K562 (cell line): ENCODE measurements around the gene OPA3. TPM values are rescaled to one million over a fixed set of nuclear protein-coding genes. Genes with fewer than 3 reads are reported as not detected.

ENCODE experiments used
- ARID3B ChIP-seq: fragments of 250-450 bp; sonication (Bioruptor Pico); IDR thresholded peaks from 2 replicates; pipeline ENCODE4 v1.4.0; 2020; ENCODE audit warnings: borderline replicate concordance
- BHLHE40 ChIP-seq: IDR thresholded peaks from 2 replicates; pipeline ENCODE4 v1.6.1; 2011; ENCODE audit warnings: low read length, improper control_type of control experiment
- DMBX1 ChIP-seq: fragments of 250-450 bp; sonication (Bioruptor Pico); IDR thresholded peaks from 2 replicates; pipeline ENCODE4 v1.8.0; 2022; ENCODE audit warnings: inconsistent platforms, mild to moderate bottlenecking, moderate library complexity, borderline replicate concordance
- GTF2F1 ChIP-seq: IDR thresholded peaks from 2 replicates; pipeline ENCODE4 v1.6.1; 2011; ENCODE audit warnings: low read depth, low read length, improper control_type of control experiment
- HDAC3 ChIP-seq: fragments of 450-650 bp; IDR thresholded peaks from 2 replicates; pipeline ENCODE4 v1.6.1; 2018; ENCODE audit warnings: borderline replicate concordance, mild to moderate bottlenecking, moderate library complexity; ENCODE audit not compliant: partially characterized antibody
- HINFP ChIP-seq: fragments of 450-650 bp; conservative IDR thresholded peaks from 2 replicates; pipeline ENCODE4 v1.6.1; 2016; ENCODE audit warnings: missing genetic modification characterization, low read depth, mild to moderate bottlenecking, control low read depth, missing compliant biosample characterization
- MEIS2 ChIP-seq: fragments of 450-650 bp; IDR thresholded peaks from 2 replicates; pipeline ENCODE4 v1.6.1; 2014; ENCODE audit warnings: mild to moderate bottlenecking; ENCODE audit not compliant: partially characterized antibody
- MTA1 ChIP-seq: fragments of 450-650 bp; IDR thresholded peaks from 2 replicates; pipeline ENCODE4 v1.6.1; 2017; ENCODE audit warnings: borderline replicate concordance
- MYC ChIP-seq, 2 experiments: fragments of 250-450 bp in 1 of 2; sonication (Bioruptor Pico) in 1 of 2; IDR thresholded peaks; 2 replicates each; pipeline versions ENCODE4 v1.5.1 to v1.6.1; 2012 to 2021; ENCODE audit warnings: low read depth in 2 of 2, borderline replicate concordance in 1 of 2, improper control_type of control experiment in 1 of 2, low read length in 1 of 2, mild to moderate bottlenecking in 1 of 2, moderate library complexity in 1 of 2
- NFE2 ChIP-seq: IDR thresholded peaks from 2 replicates; pipeline ENCODE4 v1.6.1; 2014; ENCODE audit warnings: antibody characterized with exemption, low read depth
- RNF2 ChIP-seq: sonication (generic); IDR thresholded peaks from 2 replicates; pipeline ENCODE4 v1.6.1; 2016
- SFPQ ChIP-seq: fragments of 200-400 bp; formaldehyde crosslinking; IDR thresholded peaks from 2 replicates; pipeline ENCODE4 v1.6.1; 2017; ENCODE audit warnings: mild to moderate bottlenecking, low read depth, low read length, moderate library complexity
- SPI1 ChIP-seq: IDR thresholded peaks from 2 replicates; pipeline ENCODE4 v1.6.1; 2011; ENCODE audit warnings: low read depth, low read length, control low read depth, borderline replicate concordance
- TAF15 ChIP-seq: fragments of 200-400 bp; formaldehyde crosslinking; IDR thresholded peaks from 2 replicates; pipeline ENCODE4 v1.6.1; 2017; ENCODE audit warnings: mild to moderate bottlenecking, low read depth, low read length, moderate library complexity
- TBL1XR1 ChIP-seq, 2 experiments: IDR thresholded peaks; 2 replicates each; pipeline ENCODE4 v1.6.1; 2012; ENCODE audit warnings: improper control_type of control experiment in 2 of 2, low read length in 2 of 2, mild to moderate bottlenecking in 1 of 2
- ZFP91 ChIP-seq: sonication (generic); formaldehyde crosslinking; IDR thresholded peaks from 2 replicates; pipeline ENCODE4 v1.8.0; 2022; ENCODE audit warnings: mild to moderate bottlenecking, missing genetic modification reagents
- ZNF165 ChIP-seq: fragments of 250-450 bp; sonication (Bioruptor Pico); IDR thresholded peaks from 2 replicates; pipeline ENCODE4 v1.4.0; 2020; ENCODE audit warnings: borderline replicate concordance
- ZNF280A ChIP-seq: fragments of 450-650 bp; IDR thresholded peaks from 2 replicates; pipeline ENCODE4 v1.6.1; 2018; ENCODE audit warnings: mild to moderate bottlenecking, low read depth; ENCODE audit not compliant: partially characterized antibody
- ZNF316 ChIP-seq: fragments of 450-650 bp; IDR thresholded peaks from 2 replicates; pipeline ENCODE4 v1.6.1; 2016
- polyA plus RNA-seq, 8 experiments: library from polyadenylated mRNA; depleted of rRNA in 4 of 8; stranded (reverse) in 5 of 8; unstranded in 3 of 8; fragments of >200 nt; fragmentation: Nextera tagmentation in 2 of 8; fragmentation: Illumina TruSeq in 1 of 8; extraction: Ambion mirVana in 2 of 8; extraction: Trizol in 1 of 8; gene quantifications; 2 replicates each; pipeline versions ENCODE4 v1.2.1 to v1.2.3, GENCODE V29; 2011 to 2014; ENCODE audit warnings: inconsistent platforms in 1 of 8, missing spikeins in 1 of 8
- total RNA-seq, 7 experiments: library from RNA; depleted of rRNA in 6 of 7; stranded (reverse); fragments of >200 nt in 6 of 7; fragmentation: Illumina TruSeq in 2 of 7; extraction: Trizol in 2 of 7; gene quantifications; 2 replicates each; pipeline versions ENCODE4 v1.2.1 to v1.2.3, GENCODE V29; 2011 to 2021; ENCODE audit warnings: low replicate concordance in 1 of 7

OPA3 gene
- total and polyA plus RNA-seq, 9 of the 15 experiments (the other 6 are each of a cell fraction or from before 2014, with no cell fraction given), result 1.4 to 18.8 (median 9.0) TPM

- TF ChIP-seq ARID3B, result no peak
- TF ChIP-seq SFPQ, result no peak
- peak; percentile 67; the same call in 1 of the 2 replicates for TF ChIP-seq MTA1
- peak; percentile 72; the same call in 1 of the 2 replicates for TF ChIP-seq RNF2
- no peak for TF ChIP-seq GTF2F1
- TF ChIP-seq BHLHE40, result no peak
- TF ChIP-seq MYC (IDR thresholded peaks at IDR 0.05; ENCODE audit: low read depth, low read length), result 0 out of 2 replicates have a peak, but pooled peaks have one; percentile 48
- TF ChIP-seq MYC (CRISPR knock-in tag; IDR thresholded peaks at IDR 0.05; ENCODE audit: borderline replicate concordance, low read depth), result no peak
- no peak for TF ChIP-seq TAF15
- TF ChIP-seq HDAC3, result no peak
- no peak for TF ChIP-seq ZFP91
- no peak for TF ChIP-seq ZNF280A
- TF ChIP-seq TBL1XR1 (IDR thresholded peaks at IDR 0.05; ENCODE audit: low read length in 2 of 2), result peak in 1 of 2 experiments; percentile 55; a peak in 1 of 4 replicates
- no peak for TF ChIP-seq ZNF165 (CRISPR knock-in tag)
- no peak; the same call in 1 of the 2 replicates for TF ChIP-seq NFE2
- peak; percentile 97 for TF ChIP-seq SPI1
- peak; percentile 6; the same call in 1 of the 2 replicates for TF ChIP-seq ZNF316
- no peak for TF ChIP-seq HINFP (tag)
- no peak for TF ChIP-seq DMBX1 (CRISPR knock-in tag)
- no peak for TF ChIP-seq MEIS2
Observed at GRCh38 chr19:45515081-45515624, 69.4 kb downstream of the OPA3 start (continued).
